Measurements from ENCODE around the gene DCBLD1. TPM values are rescaled to one million over a fixed set of nuclear protein-coding genes. Genes with fewer than 3 reads are reported as not detected.
A peak's percentile ranks its signal among the peaks of the same experiment; 100 is the strongest.

Gene DCBLD1
- total RNA-seq, 4 donors from 2014 or later: 6.5 to 36.9 (median 11.2) TPM

- no peak for TF ChIP-seq CTCF (IDR thresholded peaks at IDR 0.05)
- ATAC-seq (ENCODE audit: low FRiP score) (peak; percentile 69), DNase-seq (ENCODE audit: low spot score) (no peak)
Measured at GRCh38 chr6:117448732-117449485, 33.6 kb upstream of the DCBLD1 start.

DNA sequence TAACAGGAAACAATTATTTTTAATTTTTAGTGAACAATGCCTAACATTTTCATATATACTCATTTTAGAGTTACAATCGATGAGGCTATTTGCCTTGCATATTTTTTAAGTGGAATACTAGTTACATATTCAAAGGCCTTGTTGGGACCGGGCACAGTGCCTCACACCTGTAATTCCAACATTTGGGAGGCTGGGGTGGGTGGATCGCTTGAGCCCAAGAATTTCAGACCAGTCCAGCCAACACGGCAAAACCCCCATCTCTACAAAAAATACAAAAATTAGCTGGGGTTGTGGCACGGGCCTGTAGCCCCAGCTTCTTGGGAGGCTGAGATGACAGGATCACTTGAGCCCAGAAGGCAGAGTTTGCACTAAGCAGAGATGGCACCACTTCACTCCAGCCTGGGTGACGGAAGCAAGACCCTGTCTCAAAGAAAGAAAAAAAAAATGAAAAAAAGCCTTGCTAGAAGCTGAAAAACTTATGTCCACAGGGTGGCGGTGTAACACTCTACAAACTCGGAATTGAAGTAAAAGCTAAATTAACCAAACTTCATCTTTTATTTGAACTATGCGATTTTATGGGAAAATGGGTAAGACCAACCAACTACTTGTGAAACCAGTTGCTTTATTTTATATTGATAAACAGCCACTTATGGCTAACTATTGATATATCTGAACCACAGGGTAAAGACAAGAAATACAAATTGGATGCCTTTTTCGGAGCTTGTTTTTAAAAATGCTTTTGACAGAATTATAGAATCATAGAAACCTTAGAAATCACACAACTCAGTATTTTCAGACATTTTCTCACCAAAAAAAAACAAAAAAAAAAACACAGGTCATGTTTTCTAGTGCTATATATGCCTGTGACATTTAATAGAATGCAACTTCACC lies 32.7 kb upstream of the DCBLD1 start:
- DNase-seq (ENCODE audit: low spot score): peak; percentile 48
- no peak for ATAC-seq (ENCODE audit: low FRiP score)
- TF ChIP-seq CTCF (IDR thresholded peaks at IDR 0.05): peak in 1 of 3 donors; percentile 25

DNA sequence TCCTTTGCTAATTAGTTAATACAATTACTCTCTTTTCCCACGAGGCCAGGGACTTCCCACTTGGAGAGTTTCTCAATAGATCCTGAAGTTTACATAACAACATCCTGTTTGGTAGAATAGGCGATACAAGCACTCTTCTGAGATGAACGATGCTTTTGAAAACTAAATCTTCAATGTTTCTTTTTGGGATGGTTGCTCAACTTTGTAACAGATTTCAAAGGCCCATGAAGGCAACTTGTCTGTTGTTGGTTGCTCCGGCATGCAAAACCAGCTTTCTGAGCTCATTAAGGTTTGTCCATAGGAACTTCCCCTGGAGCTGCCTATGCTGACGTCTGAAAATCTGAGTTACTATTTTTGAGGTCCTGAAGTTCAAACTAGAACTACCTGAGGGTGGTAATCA lies 30.8 kb upstream of the DCBLD1 start:
- DNase-seq (ENCODE audit: low spot score): no peak
- no peak for ATAC-seq (ENCODE audit: low FRiP score)
- TF ChIP-seq CTCF (IDR thresholded peaks at IDR 0.05): no peak

- no peak for DNase-seq (ENCODE audit: low spot score)
- TF ChIP-seq CTCF (IDR thresholded peaks at IDR 0.05): no peak
- ATAC-seq (ENCODE audit: low FRiP score): no peak
Measured at GRCh38 chr6:117456250-117456649, 26.2 kb upstream of the DCBLD1 start.

DNA sequence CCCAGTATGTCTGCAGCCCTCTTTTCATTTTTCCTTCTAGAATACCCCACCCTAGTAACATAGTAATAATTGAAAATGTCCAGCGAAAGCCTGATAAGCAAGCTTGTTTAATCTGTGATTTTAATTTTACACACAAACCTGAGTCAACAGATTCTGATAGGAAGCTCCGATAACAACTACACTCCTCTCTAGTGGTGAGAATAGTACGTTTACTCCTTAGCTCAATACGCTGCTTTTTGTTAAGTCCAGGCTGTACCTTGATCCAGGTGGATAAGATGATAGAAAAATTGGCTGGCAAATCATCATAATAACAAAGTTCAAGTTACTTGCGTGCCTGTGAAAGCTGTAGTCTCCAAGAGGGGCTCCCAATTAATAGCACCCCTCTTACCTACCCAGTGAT lies 25.5 kb upstream of the DCBLD1 start:
- ATAC-seq (ENCODE audit: low FRiP score) (no peak), DNase-seq (ENCODE audit: low spot score) (no peak)
- no peak for TF ChIP-seq CTCF (IDR thresholded peaks at IDR 0.05)

DNA sequence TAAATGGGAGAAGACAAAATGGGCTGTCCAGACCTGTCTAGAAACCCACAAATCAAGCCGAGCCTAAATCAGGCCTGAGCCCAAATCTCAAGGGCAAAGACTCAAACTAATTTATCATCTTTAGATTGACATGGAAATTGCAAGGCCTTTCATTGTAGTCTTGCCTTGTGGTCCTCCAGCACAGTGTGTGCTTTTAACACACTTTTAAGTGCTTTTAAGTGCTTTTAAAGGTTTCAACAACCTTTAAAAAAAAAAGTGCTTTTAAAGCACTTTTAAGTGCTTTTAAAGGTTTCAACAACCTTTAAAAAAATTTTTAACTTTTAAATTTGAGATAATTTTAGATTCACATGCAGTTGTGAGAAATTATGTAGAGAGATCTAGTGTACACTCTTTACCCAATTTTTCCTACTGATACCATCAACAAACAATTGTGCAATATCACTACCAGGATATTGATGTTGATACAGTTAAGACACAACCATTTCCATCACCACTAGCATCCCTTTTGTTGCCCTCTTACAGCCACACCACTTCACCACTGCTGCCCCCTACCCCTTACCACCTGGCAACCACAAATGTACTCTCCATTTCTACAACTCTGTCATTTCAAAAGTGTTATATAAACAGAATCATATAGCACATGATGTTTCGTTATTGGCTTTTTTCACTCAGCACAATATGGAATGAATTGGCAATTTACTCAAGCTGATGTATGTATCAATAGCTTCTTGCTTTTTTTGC lies 23.1 kb upstream of the DCBLD1 start:
- ATAC-seq (ENCODE audit: low FRiP score): no peak
- DNase-seq (ENCODE audit: low spot score): no peak
- no peak for TF ChIP-seq CTCF (IDR thresholded peaks at IDR 0.05)

All from omental fat pad (tissue), 4 donors.